GM10266 (cell line): Measurements from ENCODE around the gene ELOVL2.

Experiments
- DNase-seq: peaks from one replicate; pipeline ENCODE4 v3.0.0; 2012; ENCODE audit errors: extremely low spot score
- TF ChIP-seq, protein P1 (sequence below): IDR thresholded peaks from 2 replicates; pipeline ENCODE4 v1.5.1; 2012; ENCODE audit warnings: mild to moderate bottlenecking, low read depth; ENCODE audit not compliant: control insufficient read depth, insufficient read depth; ENCODE audit errors: missing control alignments

The ELOVL2 gene

GRCh38 chr6:11035616-11036350 is 8.3 kb downstream of the ELOVL2 start:
- no peak for DNase-seq
- TF ChIP-seq, protein P1, sequence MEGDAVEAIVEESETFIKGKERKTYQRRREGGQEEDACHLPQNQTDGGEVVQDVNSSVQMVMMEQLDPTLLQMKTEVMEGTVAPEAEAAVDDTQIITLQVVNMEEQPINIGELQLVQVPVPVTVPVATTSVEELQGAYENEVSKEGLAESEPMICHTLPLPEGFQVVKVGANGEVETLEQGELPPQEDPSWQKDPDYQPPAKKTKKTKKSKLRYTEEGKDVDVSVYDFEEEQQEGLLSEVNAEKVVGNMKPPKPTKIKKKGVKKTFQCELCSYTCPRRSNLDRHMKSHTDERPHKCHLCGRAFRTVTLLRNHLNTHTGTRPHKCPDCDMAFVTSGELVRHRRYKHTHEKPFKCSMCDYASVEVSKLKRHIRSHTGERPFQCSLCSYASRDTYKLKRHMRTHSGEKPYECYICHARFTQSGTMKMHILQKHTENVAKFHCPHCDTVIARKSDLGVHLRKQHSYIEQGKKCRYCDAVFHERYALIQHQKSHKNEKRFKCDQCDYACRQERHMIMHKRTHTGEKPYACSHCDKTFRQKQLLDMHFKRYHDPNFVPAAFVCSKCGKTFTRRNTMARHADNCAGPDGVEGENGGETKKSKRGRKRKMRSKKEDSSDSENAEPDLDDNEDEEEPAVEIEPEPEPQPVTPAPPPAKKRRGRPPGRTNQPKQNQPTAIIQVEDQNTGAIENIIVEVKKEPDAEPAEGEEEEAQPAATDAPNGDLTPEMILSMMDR = no peak

DNA sequence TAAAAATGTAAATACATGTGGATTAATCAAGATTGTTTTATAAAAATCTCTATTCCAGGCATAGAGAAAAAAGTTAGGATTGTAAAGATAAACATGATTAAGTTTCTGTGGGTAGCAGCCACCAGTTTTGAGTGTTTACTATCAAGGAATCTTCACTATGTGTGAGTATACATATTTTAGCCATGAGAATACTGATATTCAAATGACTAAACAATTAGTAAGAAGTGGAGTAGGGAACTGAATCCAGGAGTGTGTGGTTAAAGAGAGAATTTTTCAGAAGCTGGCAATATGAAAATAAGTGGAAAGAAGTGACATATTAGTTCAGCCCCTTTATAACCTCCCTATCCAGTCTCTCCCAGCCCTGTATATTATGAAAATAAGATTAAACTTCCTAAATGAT is 10.3 kb downstream of the ELOVL2 start:
- no peak for DNase-seq
- TF ChIP-seq, protein P1 = no peak

DNA sequence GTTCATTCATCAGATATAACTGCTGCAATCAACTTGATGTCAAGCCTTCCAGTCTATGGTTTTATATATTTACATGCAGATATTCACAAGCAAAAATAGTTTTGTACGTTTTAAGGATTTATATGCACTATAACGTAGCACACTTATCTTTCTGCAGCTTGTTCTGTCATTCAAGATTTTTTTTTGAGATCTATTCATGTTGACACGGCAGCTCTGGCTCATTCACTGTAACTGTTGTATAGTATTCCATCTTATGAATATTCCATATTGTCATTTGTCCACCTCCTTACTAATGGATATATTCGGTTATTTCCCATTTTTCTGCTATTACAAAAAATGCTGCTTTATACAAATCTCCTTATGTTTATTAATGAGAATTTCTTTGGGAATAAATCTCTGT is 13.2 kb downstream of the ELOVL2 start:
- no peak for DNase-seq
- TF ChIP-seq, protein P1 = no peak

DNA sequence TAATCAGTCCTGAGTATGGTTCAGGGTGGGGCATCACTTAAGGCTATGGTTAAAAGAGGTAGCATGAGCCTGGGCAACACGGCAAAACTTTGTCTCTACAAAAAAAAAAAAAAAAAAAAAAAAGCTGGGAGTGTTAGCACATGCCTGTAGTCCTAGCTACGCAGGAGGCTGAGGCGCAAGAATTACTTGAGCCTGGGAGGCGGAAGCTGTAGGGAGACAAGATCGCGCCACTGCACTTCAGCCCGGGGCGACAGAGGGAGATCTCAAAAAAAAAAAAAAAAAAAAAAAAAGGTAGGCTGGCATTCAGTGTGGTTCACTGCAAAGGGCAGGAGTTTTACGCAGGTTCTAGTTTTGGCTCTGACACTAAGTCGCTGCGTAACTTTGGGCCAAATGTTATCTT is 15.1 kb downstream of the ELOVL2 start:
- no peak for DNase-seq
- TF ChIP-seq, protein P1 = no peak

GRCh38 chr6:11027565-11028110 is 16.5 kb downstream of the ELOVL2 start:
- TF ChIP-seq, protein P1 = no peak
- no peak for DNase-seq

GRCh38 chr6:11025921-11026635 is 18.0 kb downstream of the ELOVL2 start:
- TF ChIP-seq, protein P1 = no peak
- DNase-seq = peak; percentile 22

DNA sequence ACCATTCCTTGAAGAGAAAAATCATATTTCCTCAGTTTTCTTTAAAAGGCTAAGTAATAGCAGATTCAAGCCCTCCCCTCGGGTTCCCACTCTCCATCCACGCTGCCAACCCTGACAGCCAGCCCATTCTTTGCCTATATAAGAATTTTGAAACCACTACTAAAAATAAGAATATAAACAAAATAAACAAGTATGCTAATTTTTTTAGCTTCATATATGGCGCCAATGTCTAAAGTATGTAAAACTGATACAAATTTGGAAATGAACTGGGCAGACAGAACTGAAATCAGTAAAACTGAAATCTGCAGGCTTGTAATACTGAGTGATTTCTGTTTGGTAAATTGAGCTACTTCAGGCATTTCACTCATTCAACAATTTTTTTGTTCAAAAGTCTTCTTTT is 19.0 kb downstream of the ELOVL2 start:
- TF ChIP-seq, protein P1 = no peak
- DNase-seq = no peak
